ENCODE measurements around the gene GRM8. TPM values are rescaled to one million over a fixed set of nuclear protein-coding genes. Genes with fewer than 3 reads are reported as not detected.
A peak's percentile ranks its signal among the peaks of the same experiment; 100 is the strongest.

Gene GRM8
- total RNA-seq, 1 experiment from 2014 or later: 1.8 TPM

GRCh38 chr7:126493801-126494200 lies 758.9 kb downstream of the GRM8 start:
- H2AFZ ChIP-seq (ENCODE audit: low read length): no peak overlapping the region
- no peak overlapping the region for H3K23ac ChIP-seq (ENCODE audit: insufficient read length, low read depth, low read length)
- Mint-ChIP-seq H3K36me3 (ENCODE audit: insufficient read depth in 1 of 3, low read depth in 3 of 3) (no peaks in the 10 kb centered on the region; a peak in 1 of 7 replicates), H3K9me3 (no peaks in the 10 kb centered on the region), H3K27ac (peak overlapping the region in 1 of 3 experiments; percentile 78; a peak in 2 of 7 replicates), H3K4me3 (no peak overlapping the region), H3K27me3 (ENCODE audit: low read depth) (no peaks in the 10 kb centered on the region), H3K4me1 (peaks cover 0 to 7% of the 10 kb centered on the region in 2 experiments; a peak in 2 of 4 replicates)
- no peak overlapping the region for H3T11ph ChIP-seq (ENCODE audit: low read length)
- no peak overlapping the region for H4K91ac ChIP-seq (ENCODE audit: insufficient read length, low read depth, low read length)
- no peak overlapping the region for H4K5ac ChIP-seq (ENCODE audit: insufficient read length, low read depth, low read length)
- no peak overlapping the region for H2BK20ac ChIP-seq (ENCODE audit: low read depth, low read length, poor library complexity, severe bottlenecking)
- no peak overlapping the region for H2BK5ac ChIP-seq (ENCODE audit: insufficient read length, low read length)
- no peak overlapping the region for H2BK120ac ChIP-seq (ENCODE audit: low read depth, low read length, poor library complexity, severe bottlenecking)
- DNase-seq: no peak
- no peaks in the 10 kb centered on the region for H3K23me2 ChIP-seq (ENCODE audit: insufficient read length, low read depth, low read length, poor library complexity, severe bottlenecking)
- H4K8ac ChIP-seq (replicated peaks; ENCODE audit: insufficient read length, low read depth, low read length): no peak overlapping the region
- no peak overlapping the region for H3K4me2 ChIP-seq (ENCODE audit: insufficient read depth, insufficient read length, low read length)
- no peak overlapping the region for H2BK15ac ChIP-seq (ENCODE audit: low read depth, low read length)
- no peak overlapping the region for H3K4ac ChIP-seq (ENCODE audit: low read depth, low read length)
- no peaks in the 10 kb centered on the region for H3K9me3 ChIP-seq (ENCODE audit: control insufficient read depth, low read depth, low read length)
- no CpG with 5 or more reads among the region's 2 CpGs for WGBS (ENCODE audit: extremely low coverage, insufficient read length, low lambda C conversion rate)
- H3K56ac ChIP-seq (ENCODE audit: insufficient read length, low read depth, low read length): no peak overlapping the region
- H3K14ac ChIP-seq (ENCODE audit: insufficient read depth, low read length): no peak overlapping the region; the same call in 1 of the 2 replicates
- no peak overlapping the region for H3K18ac ChIP-seq (ENCODE audit: insufficient read length, low read depth, low read length)
- no peak overlapping the region for H2BK12ac ChIP-seq (ENCODE audit: insufficient read length, low read depth, low read length)
- H3K79me1 ChIP-seq (ENCODE audit: insufficient read depth, low read depth, low read length, poor library complexity, severe bottlenecking): no peaks in the 10 kb centered on the region
- TF ChIP-seq CTCF (conservative IDR thresholded peaks at IDR 0.05): no peak
- no peak overlapping the region for H3K9ac ChIP-seq (ENCODE audit: extremely low read depth, insufficient read length, low read length)
- no peaks in the 10 kb centered on the region for H4K20me1 ChIP-seq (ENCODE audit: control insufficient read depth, insufficient read depth, insufficient read length)
- H2AK5ac ChIP-seq (ENCODE audit: insufficient read length, low read length): no peak overlapping the region
- H3K4me1 ChIP-seq (ENCODE audit: insufficient read depth, low read length): no peaks in the 10 kb centered on the region
- H3K27me3 ChIP-seq (ENCODE audit: insufficient read depth, low read length): no peaks in the 10 kb centered on the region
- no peak overlapping the region for H3K27ac ChIP-seq (ENCODE audit: insufficient read length, low read depth, low read length)
- H3K79me2 ChIP-seq (ENCODE audit: insufficient read depth, low read length): no peaks in the 10 kb centered on the region

All from H9 (cell line).